Suprapubic skin (tissue), 4 donors: ENCODE measurements around the gene NDUFAF2. TPM values are rescaled to one million over a fixed set of nuclear protein-coding genes. Genes with fewer than 3 reads are reported as not detected.

Source experiments
- DNase-seq, 2 donors: peaks; one replicate each; pipeline ENCODE4 v3.0.0-alpha.2; 2019; ENCODE audit warnings: low spot score in 2 of 2
- H3K27ac ChIP-seq: fragments of 200-600 bp; sonication (generic); one replicate; pipeline ENCODE4 v1.5.1; 2019
- H3K27me3 ChIP-seq: fragments of 200-600 bp; sonication (generic); one replicate; pipeline ENCODE4 v1.5.1; 2019
- H3K36me3 ChIP-seq: fragments of 200-600 bp; sonication (generic); one replicate; pipeline ENCODE4 v1.5.1; 2019
- H3K4me1 ChIP-seq: fragments of 200-600 bp; sonication (generic); one replicate; pipeline ENCODE4 v1.5.1; 2019
- H3K4me3 ChIP-seq: fragments of 200-600 bp; sonication (generic); one replicate; pipeline ENCODE4 v1.5.1; 2019; ENCODE audit warnings: mild to moderate bottlenecking
- H3K9me3 ChIP-seq: fragments of 200-600 bp; sonication (generic); one replicate; pipeline ENCODE4 v1.5.1; 2019
- EP300 ChIP-seq: sonication (generic); formaldehyde crosslinking; IDR thresholded peaks from one replicate; pipeline ENCODE4 v1.6.1; 2017; ENCODE audit warnings: antibody characterized with exemption
- POLR2A ChIP-seq, 2 donors: fragments of 450-650 bp; IDR thresholded peaks; one replicate each; pipeline ENCODE4 v1.6.1; 2017; ENCODE audit warnings: antibody characterized with exemption in 2 of 2, mild to moderate bottlenecking in 2 of 2, moderate library complexity in 2 of 2
- POLR2AphosphoS5 ChIP-seq, 3 donors: sonication (generic); formaldehyde crosslinking; IDR thresholded peaks; one replicate each; pipeline ENCODE4 v1.6.1; 2017; ENCODE audit warnings: antibody characterized with exemption in 3 of 3
- WGBS: methylation state at CpG from one replicate; pipeline ENCODE4 v1.1.5; 2018; 5-methylcytosine and 5-hydroxymethylcytosine counted together
- total RNA-seq, 4 donors: library from RNA; depleted of rRNA; stranded (reverse); fragments of >200 nt; gene quantifications; one replicate each; pipeline ENCODE4 v1.1.0, GENCODE V29; 2016
- TF ChIP-seq, protein P1 (sequence below), 2 donors: fragments of 200-600 bp in 1 of 2; fragments of 450-650 bp in 1 of 2; sonication (generic) in 1 of 2; IDR thresholded peaks; one replicate each; pipeline ENCODE4 v1.5.1; 2016 to 2019; ENCODE audit warnings: antibody characterized with exemption in 2 of 2, mild to moderate bottlenecking in 1 of 2, moderate library complexity in 1 of 2

NDUFAF2 gene
- total RNA-seq, 4 donors from 2014 or later, result 15.6 to 20.4 (median 17.5) TPM

DNA sequence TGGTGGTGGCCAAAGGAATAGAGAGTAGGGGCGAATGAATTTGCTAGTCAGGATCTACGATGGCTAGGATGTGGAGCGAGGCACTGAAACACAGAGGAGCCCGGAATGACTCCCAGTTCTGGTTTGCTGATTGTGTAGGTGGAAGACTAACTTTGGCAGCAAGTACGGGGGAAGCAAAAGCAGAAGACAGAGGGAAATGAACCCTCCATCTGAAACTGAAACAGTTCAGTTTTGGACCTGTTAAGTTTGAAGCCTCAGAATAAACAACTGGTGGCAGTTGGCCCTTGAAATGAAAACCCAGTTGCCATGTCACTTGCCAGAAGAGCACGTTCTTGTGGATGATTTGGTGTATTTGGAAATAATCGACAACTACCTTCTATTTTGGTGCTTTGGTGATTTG is 232.7 kb downstream of the NDUFAF2 start:
- WGBS, result 88% methylated on average over 7 of the region's 7 CpGs
- Histone ChIP-seq H3K4me1 (peaks cover 6% of the 10 kb centered on the region), H3K36me3 (no peaks in the 10 kb centered on the region), H3K27me3 (no peaks in the 10 kb centered on the region), H3K9me3 (no peaks in the 10 kb centered on the region), H3K27ac (no peak overlapping the region), H3K4me3 (no peak overlapping the region)
- no peak for TF ChIP-seq EP300
- no peak for TF ChIP-seq POLR2AphosphoS5 (IDR thresholded peaks at IDR 0.05)
- TF ChIP-seq POLR2A (IDR thresholded peaks at IDR 0.05), result no peak
- TF ChIP-seq, protein P1, sequence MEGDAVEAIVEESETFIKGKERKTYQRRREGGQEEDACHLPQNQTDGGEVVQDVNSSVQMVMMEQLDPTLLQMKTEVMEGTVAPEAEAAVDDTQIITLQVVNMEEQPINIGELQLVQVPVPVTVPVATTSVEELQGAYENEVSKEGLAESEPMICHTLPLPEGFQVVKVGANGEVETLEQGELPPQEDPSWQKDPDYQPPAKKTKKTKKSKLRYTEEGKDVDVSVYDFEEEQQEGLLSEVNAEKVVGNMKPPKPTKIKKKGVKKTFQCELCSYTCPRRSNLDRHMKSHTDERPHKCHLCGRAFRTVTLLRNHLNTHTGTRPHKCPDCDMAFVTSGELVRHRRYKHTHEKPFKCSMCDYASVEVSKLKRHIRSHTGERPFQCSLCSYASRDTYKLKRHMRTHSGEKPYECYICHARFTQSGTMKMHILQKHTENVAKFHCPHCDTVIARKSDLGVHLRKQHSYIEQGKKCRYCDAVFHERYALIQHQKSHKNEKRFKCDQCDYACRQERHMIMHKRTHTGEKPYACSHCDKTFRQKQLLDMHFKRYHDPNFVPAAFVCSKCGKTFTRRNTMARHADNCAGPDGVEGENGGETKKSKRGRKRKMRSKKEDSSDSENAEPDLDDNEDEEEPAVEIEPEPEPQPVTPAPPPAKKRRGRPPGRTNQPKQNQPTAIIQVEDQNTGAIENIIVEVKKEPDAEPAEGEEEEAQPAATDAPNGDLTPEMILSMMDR (IDR thresholded peaks at IDR 0.05), result no peak
- no peak for DNase-seq

DNA sequence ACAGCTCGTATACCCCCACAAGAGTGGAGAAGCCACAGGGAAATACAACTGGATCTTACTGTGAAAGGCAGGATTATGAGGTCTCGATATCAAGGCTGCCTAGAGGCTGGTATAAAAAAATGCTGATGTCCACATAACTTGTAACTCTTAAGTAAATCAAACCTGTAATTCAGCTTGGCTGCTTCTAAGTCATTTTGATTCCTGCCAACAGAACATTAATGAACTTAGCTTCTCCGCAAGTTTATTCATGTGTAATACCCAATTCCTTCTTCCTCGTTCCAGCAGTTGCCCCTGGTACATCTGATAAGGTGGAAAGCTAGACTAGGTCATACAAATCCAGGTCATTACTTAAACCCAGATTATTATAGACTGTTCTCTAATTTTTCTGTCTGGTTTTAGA is 233.7 kb downstream of the NDUFAF2 start:
- WGBS, result 70% methylated on average over 4 of the region's 4 CpGs
- no peak overlapping the region for H3K27ac ChIP-seq
- no peak overlapping the region for H3K4me3 ChIP-seq
- DNase-seq, result no peak
- H3K4me1 ChIP-seq, result peaks cover 6% of the 10 kb centered on the region
- TF ChIP-seq, protein P1 (IDR thresholded peaks at IDR 0.05), result no peak
- no peak for TF ChIP-seq POLR2A (IDR thresholded peaks at IDR 0.05)
- TF ChIP-seq POLR2AphosphoS5 (IDR thresholded peaks at IDR 0.05), result no peak
- no peak for TF ChIP-seq EP300
- H3K27me3 ChIP-seq, result no peaks in the 10 kb centered on the region
- no peaks in the 10 kb centered on the region for H3K36me3 ChIP-seq
- no peaks in the 10 kb centered on the region for H3K9me3 ChIP-seq

DNA sequence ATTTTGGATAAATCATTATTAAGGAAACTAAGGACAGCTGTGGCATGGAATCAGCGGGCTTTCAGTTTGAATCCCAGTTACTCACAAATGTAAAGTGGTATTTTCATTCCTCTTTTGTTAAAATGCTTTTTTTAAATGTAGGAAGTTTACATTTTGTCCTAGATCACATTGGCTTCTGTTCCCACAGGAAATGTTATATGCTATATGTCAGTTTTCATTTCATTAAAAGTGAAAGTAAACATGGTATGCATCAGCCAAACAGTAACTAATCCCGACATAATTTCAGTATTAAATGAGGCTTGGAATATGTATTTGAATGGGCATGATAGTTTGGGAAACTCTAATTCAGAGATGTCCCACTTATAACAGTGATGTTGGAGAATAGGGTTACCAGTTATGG is 235.9 kb downstream of the NDUFAF2 start:
- H3K27me3 ChIP-seq, result no peaks in the 10 kb centered on the region
- 52% methylated on average over 2 of the region's 2 CpGs for WGBS
- no peak overlapping the region for H3K4me3 ChIP-seq
- H3K36me3 ChIP-seq, result no peaks in the 10 kb centered on the region
- no peak overlapping the region for H3K27ac ChIP-seq
- no peak for DNase-seq
- TF ChIP-seq, protein P1 (IDR thresholded peaks at IDR 0.05), result no peak
- no peak for TF ChIP-seq POLR2A (IDR thresholded peaks at IDR 0.05)
- no peak for TF ChIP-seq EP300
- no peak for TF ChIP-seq POLR2AphosphoS5 (IDR thresholded peaks at IDR 0.05)
- peaks cover 6% of the 10 kb centered on the region for H3K4me1 ChIP-seq
- H3K9me3 ChIP-seq, result no peaks in the 10 kb centered on the region

DNA sequence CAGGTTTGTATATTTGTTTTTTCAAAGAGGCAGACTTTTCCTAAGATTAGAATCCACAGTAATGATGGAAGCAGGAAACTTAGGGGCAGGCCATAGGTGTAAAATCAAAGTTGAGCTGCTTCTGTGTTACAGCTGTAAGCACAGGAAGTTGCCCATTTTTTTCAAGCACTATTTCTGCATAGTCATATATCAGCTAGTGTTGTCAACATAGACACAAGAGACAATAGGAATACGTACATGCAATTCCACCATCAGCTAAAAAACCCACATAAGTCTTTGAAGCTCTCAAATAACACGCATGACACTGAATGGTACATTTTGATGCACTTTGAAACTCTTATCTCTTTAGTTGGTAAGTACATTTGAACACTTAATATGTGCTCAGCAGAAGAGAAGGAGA is 237.4 kb downstream of the NDUFAF2 start:
- Histone ChIP-seq H3K4me3 (no peak overlapping the region), H3K9me3 (no peaks in the 10 kb centered on the region), H3K27ac (no peak overlapping the region), H3K36me3 (no peaks in the 10 kb centered on the region), H3K27me3 (no peaks in the 10 kb centered on the region), H3K4me1 (peaks cover 6% of the 10 kb centered on the region)
- 72% methylated on average over 2 of the region's 2 CpGs for WGBS
- DNase-seq, result no peak
- TF ChIP-seq POLR2AphosphoS5 (IDR thresholded peaks at IDR 0.05) (no peak), POLR2A (IDR thresholded peaks at IDR 0.05) (no peak)
- TF ChIP-seq, protein P1 (IDR thresholded peaks at IDR 0.05), result no peak

DNA sequence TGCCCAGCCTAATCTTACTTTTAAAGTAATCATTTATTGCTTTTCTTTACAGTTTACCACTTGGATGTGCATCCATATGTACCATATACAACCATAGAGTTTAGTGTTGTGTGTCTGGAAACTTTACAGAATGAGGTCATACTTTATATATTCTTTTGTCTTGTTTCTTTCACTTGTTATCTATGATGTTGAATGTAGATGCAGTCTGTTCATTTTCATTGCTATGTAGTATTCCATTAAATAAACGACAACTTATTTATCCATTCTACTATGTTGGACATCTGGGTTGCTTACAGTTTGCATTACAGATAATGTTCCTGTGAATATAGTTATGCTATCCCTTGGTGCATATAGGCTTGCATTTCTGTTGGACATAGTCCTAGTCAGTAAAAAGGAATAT is 238.5 kb downstream of the NDUFAF2 start:
- H3K9me3 ChIP-seq, result no peaks in the 10 kb centered on the region
- TF ChIP-seq POLR2AphosphoS5 (IDR thresholded peaks at IDR 0.05), result no peak
- TF ChIP-seq, protein P1 (IDR thresholded peaks at IDR 0.05), result no peak
- TF ChIP-seq POLR2A (IDR thresholded peaks at IDR 0.05), result no peak
- H3K4me3 ChIP-seq, result no peak overlapping the region
- H3K4me1 ChIP-seq, result no peaks in the 10 kb centered on the region
- H3K36me3 ChIP-seq, result no peaks in the 10 kb centered on the region
- H3K27ac ChIP-seq, result no peak overlapping the region
- DNase-seq, result no peak
- WGBS, result 91% methylated on average over 1 of the region's 1 CpG
- no peaks in the 10 kb centered on the region for H3K27me3 ChIP-seq
